BJ (cell line): ENCODE results near the gene PLET1. TPM values are rescaled to one million over a fixed set of nuclear protein-coding genes. Genes with fewer than 3 reads are reported as not detected.

Source experiments
- CTCF ChIA-PET: fragments of 350-600 bp; formaldehyde crosslinking; extraction: SDS; loops from one replicate; lab custom pipeline; 2021; ENCODE audit warnings: antibody characterized with exemption, inconsistent platforms; lab: Yijun Ruan, JAX
- POLR2A ChIA-PET: fragments of 300-600 bp; sonication (Branson Sonifier 250); formaldehyde crosslinking; extraction: SDS; loops from one replicate; lab custom pipeline; 2021; ENCODE audit warnings: antibody characterized with exemption; lab: Charles Lee
- DNase-seq: peaks from one replicate; pipeline ENCODE4 v3.0.0-alpha.2; 2011; ENCODE audit warnings: low read depth
- H3K27me3 ChIP-seq: 2 replicates; pipeline ENCODE4 v1.6.0; 2011; ENCODE audit warnings: low read length; ENCODE audit not compliant: control insufficient read depth, insufficient read depth
- H3K36me3 ChIP-seq: 2 replicates; pipeline ENCODE4 v1.5.1; 2011; ENCODE audit warnings: low read length; ENCODE audit not compliant: control insufficient read depth, insufficient read depth
- H3K4me3 ChIP-seq: 2 replicates; pipeline ENCODE4 v1.5.1; 2011; ENCODE audit warnings: low read depth, mild to moderate bottlenecking, control low read depth, low read length
- polyA plus RNA-seq: library from polyadenylated mRNA; depleted of rRNA; stranded (reverse); fragments of >200 nt; gene quantifications from 2 replicates; pipeline ENCODE4 v1.2.3, GENCODE V29; 2011
- TF ChIP-seq, protein P1 (sequence below): IDR thresholded peaks from 2 replicates; pipeline ENCODE4 v1.5.1; 2011; ENCODE audit warnings: low read depth, mild to moderate bottlenecking, control low read depth, inconsistent platforms, low read length, moderate library complexity; ENCODE audit not compliant: insufficient read depth

The PLET1 gene
- polyA plus RNA-seq, 1 experiment: not detected

DNA sequence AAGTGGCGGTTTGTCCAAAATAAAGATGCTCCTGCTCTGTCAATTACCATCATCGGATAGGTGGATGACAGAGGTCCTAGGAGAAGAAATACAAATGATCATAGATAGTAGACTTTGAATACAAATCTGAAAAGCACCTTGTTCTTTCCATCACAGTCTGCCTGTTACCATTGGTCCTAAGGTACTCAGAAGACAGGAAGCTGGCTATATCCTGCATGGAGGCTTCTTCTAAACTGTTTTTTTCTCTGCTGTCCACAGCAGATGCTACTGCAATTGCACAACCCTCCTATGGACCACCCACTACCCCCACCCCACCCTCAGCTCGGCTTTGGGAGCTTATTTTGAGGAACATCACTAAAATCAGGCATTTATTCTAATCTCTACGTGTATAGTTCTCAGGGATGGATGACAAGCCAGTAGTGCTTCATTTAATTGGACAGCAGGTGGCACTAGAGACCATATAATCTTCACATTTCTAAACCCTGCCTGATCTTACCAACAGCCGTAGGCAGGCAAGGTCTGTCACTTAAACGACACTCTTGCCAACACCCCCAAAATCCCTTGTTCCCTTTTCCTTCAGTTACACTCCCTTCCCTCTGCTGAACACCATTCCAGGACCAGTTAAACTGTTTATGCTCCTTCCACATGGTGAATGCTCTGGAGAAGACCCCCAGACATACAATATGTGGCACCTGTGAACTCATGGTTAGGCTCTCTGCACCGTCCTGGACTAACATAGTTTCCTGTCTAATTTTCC is 41.0 kb downstream of the PLET1 start:
- no peak for DNase-seq
- ChIA-PET POLR2A (no interaction called here), CTCF (interaction anchor here (0.6 to 20.9 kb wide), 15 partner anchors 10 to 772 kb away, joined by 3 to 560 read pairs (median 3); no protein-coding TSS in a partner anchor)
- Histone ChIP-seq H3K4me3 (no peak overlapping the region), H3K27me3 (no peaks in the 10 kb centered on the region), H3K36me3 (no peaks in the 10 kb centered on the region)
- TF ChIP-seq, protein P1, sequence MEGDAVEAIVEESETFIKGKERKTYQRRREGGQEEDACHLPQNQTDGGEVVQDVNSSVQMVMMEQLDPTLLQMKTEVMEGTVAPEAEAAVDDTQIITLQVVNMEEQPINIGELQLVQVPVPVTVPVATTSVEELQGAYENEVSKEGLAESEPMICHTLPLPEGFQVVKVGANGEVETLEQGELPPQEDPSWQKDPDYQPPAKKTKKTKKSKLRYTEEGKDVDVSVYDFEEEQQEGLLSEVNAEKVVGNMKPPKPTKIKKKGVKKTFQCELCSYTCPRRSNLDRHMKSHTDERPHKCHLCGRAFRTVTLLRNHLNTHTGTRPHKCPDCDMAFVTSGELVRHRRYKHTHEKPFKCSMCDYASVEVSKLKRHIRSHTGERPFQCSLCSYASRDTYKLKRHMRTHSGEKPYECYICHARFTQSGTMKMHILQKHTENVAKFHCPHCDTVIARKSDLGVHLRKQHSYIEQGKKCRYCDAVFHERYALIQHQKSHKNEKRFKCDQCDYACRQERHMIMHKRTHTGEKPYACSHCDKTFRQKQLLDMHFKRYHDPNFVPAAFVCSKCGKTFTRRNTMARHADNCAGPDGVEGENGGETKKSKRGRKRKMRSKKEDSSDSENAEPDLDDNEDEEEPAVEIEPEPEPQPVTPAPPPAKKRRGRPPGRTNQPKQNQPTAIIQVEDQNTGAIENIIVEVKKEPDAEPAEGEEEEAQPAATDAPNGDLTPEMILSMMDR: peak; percentile 61

DNA sequence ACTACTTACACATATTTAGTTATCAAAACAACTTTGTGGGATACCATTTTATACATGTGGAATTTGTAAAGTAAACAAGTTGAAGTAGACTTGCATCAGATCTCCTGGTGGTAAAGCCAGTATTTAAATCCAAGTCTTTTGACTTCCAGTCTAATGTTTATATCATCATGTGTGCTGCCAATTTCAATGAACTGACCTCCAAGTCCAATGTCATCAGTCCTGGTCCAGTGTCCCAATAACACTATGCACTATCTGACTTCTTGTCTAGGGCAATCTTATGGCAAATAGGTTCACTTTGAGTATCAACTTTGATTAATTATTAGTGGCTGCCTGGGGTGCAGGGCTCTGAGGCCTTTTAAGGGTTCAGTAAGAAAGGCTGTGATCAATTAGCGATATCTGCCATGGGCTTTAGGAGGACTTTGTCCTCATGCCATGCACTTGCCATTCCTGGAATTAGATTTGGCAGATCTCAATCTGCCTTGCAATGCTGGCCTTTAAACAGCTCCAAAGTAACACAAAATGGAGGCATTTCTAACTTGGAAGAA is 44.0 kb downstream of the PLET1 start:
- TF ChIP-seq, protein P1: no peak
- Histone ChIP-seq H3K27me3 (no peaks in the 10 kb centered on the region), H3K36me3 (no peaks in the 10 kb centered on the region), H3K4me3 (no peak overlapping the region)
- peak; percentile 27 for DNase-seq
- ChIA-PET POLR2A (no interaction called here), CTCF (interaction anchor here (20.9 kb wide), 1 partner anchor 63 kb away, joined by 560 read pairs; no protein-coding TSS in a partner anchor)

DNA sequence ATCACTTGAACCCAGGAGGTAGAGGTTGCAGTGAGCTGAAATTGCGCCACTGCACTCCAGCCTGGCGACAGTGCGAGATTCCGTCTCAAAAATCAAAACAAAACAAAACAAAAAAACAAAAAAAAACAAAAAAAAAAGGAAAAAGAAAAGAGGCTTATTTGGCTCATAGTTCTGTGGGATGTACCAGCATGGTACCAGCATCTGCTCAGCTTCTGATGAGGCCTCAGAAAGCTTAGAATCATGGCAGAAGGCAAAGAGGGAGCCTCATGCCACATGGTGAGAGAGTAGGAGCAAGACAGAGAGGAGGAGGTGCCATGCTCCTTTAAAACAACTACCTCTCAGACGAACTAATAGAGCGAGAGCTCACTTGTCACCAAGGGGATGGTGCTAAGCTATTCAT is 45.0 kb downstream of the PLET1 start:
- H3K27me3 ChIP-seq: no peaks in the 10 kb centered on the region
- DNase-seq: no peak
- no peak overlapping the region for H3K4me3 ChIP-seq
- ChIA-PET POLR2A (no interaction called here), CTCF (interaction anchor here (0.6 to 20.9 kb wide), 3 partner anchors 64 to 1089 kb away, joined by 4 to 560 read pairs (median 5); no protein-coding TSS in a partner anchor)
- TF ChIP-seq, protein P1: no peak
- H3K36me3 ChIP-seq: no peaks in the 10 kb centered on the region

DNA sequence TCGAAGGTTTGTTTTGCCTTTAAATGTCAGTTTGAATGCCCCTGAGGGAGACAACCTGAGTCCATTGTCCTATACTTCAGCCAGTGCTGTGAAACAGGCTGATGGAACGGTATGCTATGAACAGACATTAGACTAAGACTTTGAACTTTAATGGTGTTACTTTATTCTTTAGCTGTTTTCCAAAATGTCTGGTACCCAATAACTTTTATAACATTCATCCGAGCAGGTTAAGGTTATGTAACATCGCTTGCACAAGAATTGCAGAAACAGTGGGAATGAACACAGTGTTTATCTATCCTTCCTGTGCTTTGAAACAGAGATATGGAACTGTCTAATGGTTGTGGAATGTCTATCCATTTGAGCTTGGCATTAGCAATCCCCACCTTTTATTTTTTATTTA is 46.9 kb downstream of the PLET1 start:
- TF ChIP-seq, protein P1: no peak
- CTCF ChIA-PET: interaction anchor here (1.2 to 20.9 kb wide), 3 partner anchors 49 to 100 kb away, joined by 3 to 560 read pairs (median 7); no protein-coding TSS in a partner anchor
- no peak for DNase-seq
- H3K36me3 ChIP-seq: no peaks in the 10 kb centered on the region
- H3K27me3 ChIP-seq: no peaks in the 10 kb centered on the region
- POLR2A ChIA-PET: no interaction called here
- H3K4me3 ChIP-seq: no peak overlapping the region

DNA sequence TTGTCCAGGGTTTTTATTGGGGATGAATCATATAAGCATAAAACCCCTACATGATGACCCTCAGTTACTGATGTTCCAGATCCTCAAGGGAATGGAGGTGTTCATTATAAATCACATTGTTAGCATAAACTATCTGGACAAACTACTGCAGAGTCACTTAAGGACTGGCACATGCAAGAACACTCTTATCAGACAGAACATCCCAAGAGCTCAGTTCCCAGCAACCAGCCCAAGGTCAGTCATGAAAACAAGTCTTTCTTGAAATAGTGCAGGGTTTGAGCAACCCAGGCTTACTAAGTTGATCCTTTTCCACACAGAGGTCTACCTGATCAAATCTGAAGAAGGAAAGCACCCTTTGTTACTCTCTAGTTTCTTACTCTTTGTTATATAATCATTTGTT is 48.0 kb downstream of the PLET1 start:
- Histone ChIP-seq H3K36me3 (no peaks in the 10 kb centered on the region), H3K4me3 (no peak overlapping the region), H3K27me3 (no peaks in the 10 kb centered on the region)
- TF ChIP-seq, protein P1: no peak
- POLR2A ChIA-PET: no interaction called here
- CTCF ChIA-PET: interaction anchor here (1.2 to 20.9 kb wide), 2 partner anchors 10 to 67 kb away, joined by 3 to 560 read pairs; no protein-coding TSS in a partner anchor
- no peak for DNase-seq
